ENCODE results near the gene HSD17B13. TPM values are rescaled to one million over a fixed set of nuclear protein-coding genes. Genes with fewer than 3 reads are reported as not detected.

Gene HSD17B13
- total RNA-seq, 1 donor from 2014 or later: 1.4 TPM

DNA sequence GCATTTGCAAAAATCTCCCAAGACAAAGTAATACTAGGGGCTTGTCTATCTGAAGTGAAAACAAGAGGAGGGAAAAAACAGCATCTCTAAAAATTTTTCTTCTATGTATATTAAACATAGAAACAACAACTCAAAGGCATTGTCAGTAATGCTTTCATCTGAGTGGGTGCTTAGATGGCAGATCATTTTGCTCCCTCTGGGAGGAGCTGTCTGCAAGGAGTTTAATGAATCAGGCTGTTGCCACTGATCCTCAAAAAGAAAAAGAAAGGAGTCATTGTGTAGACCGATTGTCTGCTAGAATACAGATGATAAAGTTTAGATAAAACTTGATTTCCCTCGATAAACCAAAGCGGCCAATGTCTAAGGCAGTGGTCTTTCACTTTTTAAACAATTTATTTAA lies 52.5 kb downstream of the HSD17B13 start:
- no peak for DNase-seq (ENCODE audit: low spot score)

DNA sequence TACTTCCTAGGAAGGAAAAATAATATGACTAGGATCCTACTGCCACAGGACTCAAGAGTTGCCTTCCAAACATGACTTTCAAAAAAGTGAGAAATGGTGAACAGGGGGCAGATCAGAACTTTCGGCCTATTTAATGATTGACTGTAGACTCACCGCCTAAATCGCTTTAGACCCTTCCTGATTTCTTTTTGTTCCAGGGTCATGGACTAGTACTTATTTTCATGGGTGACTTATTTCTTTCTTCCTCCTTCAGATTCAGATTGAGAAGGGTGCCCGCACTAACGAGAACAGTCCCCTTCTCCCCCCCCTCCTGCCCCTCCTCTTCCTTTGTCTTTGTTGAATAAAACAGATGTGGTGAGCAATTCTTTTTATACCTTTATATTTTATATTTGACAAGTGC lies 54.3 kb downstream of the HSD17B13 start:
- no peak for DNase-seq (ENCODE audit: low spot score)

GRCh38 chr4:87266986-87267385 lies 55.7 kb downstream of the HSD17B13 start:
- DNase-seq (ENCODE audit: low spot score): no peak

DNA sequence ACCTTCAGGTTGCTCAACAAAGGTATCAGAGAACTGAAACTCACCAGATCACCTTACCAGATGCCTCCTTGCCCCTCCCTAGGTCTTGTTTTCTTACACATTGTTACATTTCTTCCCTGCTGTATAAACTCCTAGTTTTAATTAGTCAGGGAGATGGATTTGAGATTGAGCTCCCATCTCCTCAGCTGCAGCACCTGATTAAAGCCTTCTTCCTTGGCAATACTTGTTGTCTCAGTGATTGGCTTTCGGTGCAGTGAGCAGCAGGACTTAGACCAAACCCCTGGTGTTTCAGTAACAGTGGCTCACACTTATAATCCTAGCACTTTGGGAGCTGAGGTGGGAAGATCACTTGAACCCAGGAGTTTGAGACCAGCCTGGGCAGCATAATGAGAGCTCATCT lies 59.8 kb downstream of the HSD17B13 start:
- no peak for DNase-seq (ENCODE audit: low spot score)

DNA sequence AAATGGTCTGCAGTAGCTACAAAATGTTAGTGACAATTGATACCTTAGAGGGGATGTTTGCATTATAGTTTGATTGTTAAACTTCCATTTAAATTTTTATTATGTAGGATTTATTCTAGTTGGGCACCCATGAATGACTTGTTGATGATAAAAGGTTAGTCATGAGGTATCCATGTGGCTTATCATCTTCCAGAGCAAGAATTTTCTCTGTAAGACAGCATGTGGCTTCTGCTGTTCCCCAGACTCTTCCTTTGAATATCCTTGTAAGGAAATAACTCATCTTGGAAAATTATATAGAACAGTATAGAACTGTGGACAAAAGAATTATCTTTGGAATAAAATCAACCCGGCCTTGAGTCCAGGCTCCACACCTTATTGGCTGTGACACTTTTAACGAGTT lies 62.2 kb downstream of the HSD17B13 start:
- DNase-seq (ENCODE audit: low spot score): no peak

GRCh38 chr4:87258677-87259076 lies 64.0 kb downstream of the HSD17B13 start:
- no peak for DNase-seq (ENCODE audit: low spot score)

- DNase-seq (ENCODE audit: low spot score): no peak
Observed at GRCh38 chr4:87257523-87257922, 65.2 kb downstream of the HSD17B13 start.

DNA sequence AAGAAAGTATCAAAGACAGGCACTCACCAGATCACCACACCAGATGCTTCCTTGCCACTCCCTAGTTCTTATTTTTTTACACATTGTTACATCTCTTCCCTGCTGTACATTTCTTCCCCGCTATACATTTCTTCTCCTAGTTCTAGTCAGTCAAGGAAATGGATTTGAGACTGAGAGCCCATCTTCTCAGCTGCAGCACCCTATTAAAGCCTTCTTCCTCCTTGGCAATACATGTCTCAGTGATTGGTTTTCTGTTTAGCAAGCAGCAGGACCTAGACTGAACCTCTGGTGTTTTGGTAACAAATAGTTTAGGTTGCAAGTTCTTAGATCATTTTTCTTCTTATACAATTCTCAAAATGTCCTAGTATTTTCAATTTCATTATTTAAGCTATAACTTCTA lies 66.9 kb downstream of the HSD17B13 start:
- no peak for DNase-seq (ENCODE audit: low spot score)

Small RNA genes within 50 kb of the gene (microRNA-seq; reads per million reads assigned to microRNA genes)
- gene MIR5705 (ENCODE audit: borderline number of aligned reads): not detected

Other genes with a start within 250 kb of the HSD17B13 start
- 13.8 TPM for gene KLHL8, start 102.3 kb downstream of the HSD17B13 start, total RNA-seq
- gene HSD17B11, start 68.3 kb upstream of the HSD17B13 start, total RNA-seq: 52.7 TPM
- gene NUDT9, start 99.7 kb upstream of the HSD17B13 start, total RNA-seq: 26.6 TPM
- gene SPARCL1, start 206.5 kb upstream of the HSD17B13 start, total RNA-seq: 302 TPM

All from mesenteric fat pad (tissue), 1 donor.